GM19023 (cell line): ENCODE data around the gene CAPN9.
"Not testable (repeated sequence)": the region's sequence is repeated elsewhere in the genome, so short reads cannot be mapped to it uniquely, and the experiment has no call there.

Experiments used
- ATAC-seq: cut with Tn5 transposase; IDR thresholded peaks from one replicate; pipeline ENCODE4 v1.9.1; 2021; ENCODE audit warnings: mild to moderate bottlenecking, moderate library complexity; ENCODE audit not compliant: unreplicated experiment

The CAPN9 gene

GRCh38 chr1:230767859-230768612, 20.8 kb downstream of the CAPN9 start:
- ATAC-seq = not testable (repeated sequence)

GRCh38 chr1:230768903-230769570, 21.8 kb downstream of the CAPN9 start:
- ATAC-seq = no peak

- no peak for ATAC-seq
Observed at GRCh38 chr1:230770317-230770716, 23.1 kb downstream of the CAPN9 start.

GRCh38 chr1:230771773-230772354, 24.7 kb downstream of the CAPN9 start:
- ATAC-seq = no peak

GRCh38 chr1:230772457-230773395, 25.5 kb downstream of the CAPN9 start:
- ATAC-seq = no peak

- ATAC-seq = no peak
Observed at GRCh38 chr1:230773396-230774033, 26.3 kb downstream of the CAPN9 start.

GRCh38 chr1:230778916-230779590, 31.9 kb downstream of the CAPN9 start:
- no peak for ATAC-seq

GRCh38 chr1:230781131-230781530, 33.9 kb downstream of the CAPN9 start:
- no peak for ATAC-seq

GRCh38 chr1:230781594-230781993, 34.4 kb downstream of the CAPN9 start:
- ATAC-seq = peak; percentile 63

- no peak for ATAC-seq
Observed at GRCh38 chr1:230784163-230784562, 37.0 kb downstream of the CAPN9 start.

- ATAC-seq = no peak
Observed at GRCh38 chr1:230785636-230786384, 38.6 kb downstream of the CAPN9 start.

- no peak for ATAC-seq
Observed at GRCh38 chr1:230786385-230786753, 39.2 kb downstream of the CAPN9 start.

GRCh38 chr1:230787471-230787870, 40.3 kb downstream of the CAPN9 start:
- no peak for ATAC-seq

- no peak for ATAC-seq
Observed at GRCh38 chr1:230788561-230789275, 41.5 kb downstream of the CAPN9 start.

- ATAC-seq = no peak
Observed at GRCh38 chr1:230790026-230790425, 42.8 kb downstream of the CAPN9 start.

- no peak for ATAC-seq
Observed at GRCh38 chr1:230791986-230792564, 44.9 kb downstream of the CAPN9 start.

GRCh38 chr1:230792691-230793462, 45.7 kb downstream of the CAPN9 start:
- ATAC-seq = no peak

- ATAC-seq = no peak
Observed at GRCh38 chr1:230793463-230793745, 46.2 kb downstream of the CAPN9 start.
